ENCODE results near the gene SLC45A3.

GRCh38 chr1:205650241-205650640 is 30.1 kb downstream of the SLC45A3 start:
- TF ChIP-seq POLR2AphosphoS5 (IDR thresholded peaks at IDR 0.05; ENCODE audit: borderline replicate concordance, low read depth, low read length) = no peak
- no peak for TF ChIP-seq EZH2 (IDR thresholded peaks at IDR 0.05)
- TF ChIP-seq FOXP2 (optimal IDR thresholded peaks at IDR 0.05; ENCODE audit: control extremely low read depth, extremely low read length, insufficient read depth) = no peak

Measured in SK-N-MC (cell line).